ENCODE measurements around the gene SMARCE1.
A peak's percentile ranks its signal among the peaks of the same experiment; 100 is the strongest.

Gene SMARCE1

DNA sequence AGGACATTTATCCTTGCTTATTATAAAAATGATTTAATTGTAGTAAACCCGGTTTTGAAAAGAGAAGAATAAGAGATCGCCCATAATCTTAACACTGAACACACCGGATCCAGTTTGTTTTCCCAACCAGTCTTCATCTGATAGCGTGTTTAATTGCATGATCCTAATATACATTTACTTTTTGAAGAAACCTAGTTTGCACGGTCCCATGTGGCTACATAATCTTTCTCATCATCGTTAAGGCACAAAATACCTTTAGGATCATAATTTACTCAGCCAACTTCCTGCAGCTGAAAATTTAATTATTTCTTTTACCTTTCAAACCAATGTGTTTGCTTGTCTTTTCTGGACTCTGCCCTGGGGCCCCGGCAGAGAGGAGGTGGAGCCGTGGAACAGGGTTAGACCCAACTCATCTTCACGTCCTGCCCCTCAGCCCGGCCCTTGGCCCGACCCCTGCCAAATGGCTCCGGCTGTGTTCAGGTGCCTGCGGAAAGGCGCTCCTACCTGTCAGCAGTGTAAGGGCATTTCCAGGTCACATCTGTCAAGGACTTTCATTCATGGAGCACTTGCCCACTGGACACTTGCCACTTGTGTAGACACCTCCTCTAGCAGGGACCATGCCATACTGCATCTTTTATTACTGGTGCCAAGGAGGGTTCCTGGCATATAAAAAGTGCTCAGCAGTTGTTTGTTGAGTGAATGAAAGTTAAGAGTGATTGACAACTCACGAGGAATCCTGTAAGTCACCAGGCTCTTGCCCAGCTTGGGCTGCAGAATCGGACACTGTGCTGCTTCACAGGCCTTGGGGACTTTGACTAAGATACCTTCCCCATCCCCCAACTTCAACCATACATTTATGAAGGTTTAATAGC is 28.6 kb downstream of the SMARCE1 start:
- ChIA-PET CTCF (interaction anchor here (0.7 to 1.3 kb wide), 3 partner anchors 28 to 1044 kb away, joined by 3 to 7 read pairs (median 6); no protein-coding TSS in a partner anchor), POLR2A (no interaction called here)
- DNase-seq (ENCODE audit: extremely low spot score) = no peak
- no peak for TF ChIP-seq ZNF384 (IDR thresholded peaks at IDR 0.05)
- TF ChIP-seq L3MBTL2 (conservative IDR thresholded peaks at IDR 0.05) = no peak
- no peak for TF ChIP-seq SUZ12 (IDR thresholded peaks at IDR 0.05)
- no peak for TF ChIP-seq LEF1 (IDR thresholded peaks at IDR 0.05; ENCODE audit: borderline replicate concordance)
- TF ChIP-seq FOXK2 (IDR thresholded peaks at IDR 0.05) = no peak
- no peak for TF ChIP-seq FOXM1 (IDR thresholded peaks at IDR 0.05; ENCODE audit: borderline replicate concordance)
- TF ChIP-seq ELF4 (IDR thresholded peaks at IDR 0.05) = no peak
- TF ChIP-seq HDGF (IDR thresholded peaks at IDR 0.05; ENCODE audit: borderline replicate concordance) = no peak
- no peak for TF ChIP-seq CTBP1 (IDR thresholded peaks at IDR 0.05; ENCODE audit: borderline replicate concordance)
- no peak for TF ChIP-seq PKNOX1 (IDR thresholded peaks at IDR 0.05)
- TF ChIP-seq FOXA1 (IDR thresholded peaks at IDR 0.05) = no peak
- no peak for TF ChIP-seq SP1 (IDR thresholded peaks at IDR 0.05)
- no peak for TF ChIP-seq TARDBP (IDR thresholded peaks at IDR 0.05)
- no peak for TF ChIP-seq ARNT (IDR thresholded peaks at IDR 0.05)
- no peak for TF ChIP-seq BHLHE40 (IDR thresholded peaks at IDR 0.05; ENCODE audit: borderline replicate concordance)
- TF ChIP-seq NFRKB (IDR thresholded peaks at IDR 0.05) = no peak

- POLR2A ChIA-PET = no interaction called here
- TF ChIP-seq PKNOX1 (IDR thresholded peaks at IDR 0.05) (no peak), LEF1 (IDR thresholded peaks at IDR 0.05; ENCODE audit: borderline replicate concordance) (no peak)
- no peak for DNase-seq (ENCODE audit: extremely low spot score)
- CTCF ChIA-PET = interaction anchor here (1.0 kb wide), 1 partner anchor 36 kb away, joined by 3 read pairs; no protein-coding TSS in a partner anchor
Observed at GRCh38 chr17:40617678-40618240, 29.9 kb downstream of the SMARCE1 start.

DNA sequence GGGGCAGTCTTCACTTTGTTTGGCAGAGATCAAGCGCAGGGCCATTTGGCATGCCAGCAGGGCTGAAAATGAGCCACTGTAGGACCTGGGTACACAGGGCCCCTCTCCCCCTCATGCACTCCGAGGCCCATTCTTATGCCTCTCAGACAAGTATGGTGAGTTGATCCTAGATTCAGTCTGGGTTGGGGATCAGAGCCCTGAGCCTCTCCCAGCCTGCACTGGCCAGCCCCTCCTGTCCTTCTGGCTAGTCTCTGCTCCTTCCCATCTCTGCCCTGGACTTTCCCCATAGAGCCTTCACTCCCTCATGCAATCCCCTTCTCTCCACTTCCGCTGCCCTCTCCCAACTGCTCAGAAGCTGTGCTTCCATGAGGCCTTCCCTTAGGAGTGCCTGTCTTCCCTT is 31.0 kb downstream of the SMARCE1 start:
- ChIA-PET CTCF (interaction anchor here (1.1 kb wide), 2 partner anchors 58 to 156 kb away, joined by 3 read pairs; partner anchors contain the start of gene KRT26), POLR2A (no interaction called here)
- TF ChIP-seq FOXA1 (IDR thresholded peaks at IDR 0.05) (no peak), TARDBP (IDR thresholded peaks at IDR 0.05) (no peak), FOXK2 (IDR thresholded peaks at IDR 0.05) (no peak), PKNOX1 (IDR thresholded peaks at IDR 0.05) (no peak)
- no peak for DNase-seq (ENCODE audit: extremely low spot score)

- DNase-seq (ENCODE audit: extremely low spot score) = no peak
- POLR2A ChIA-PET = interaction anchor here (0.8 to 1.4 kb wide), 3 partner anchors 10 to 115 kb away, joined by 3 to 4 read pairs (median 3); partner anchors contain the start of gene SMARCE1
- CTCF ChIA-PET = interaction anchor here (0.6 to 1.5 kb wide), 12 partner anchors 8 to 1041 kb away, joined by 3 to 15 read pairs (median 4); partner anchors contain the start of genes KRT10 and KRT26
- TF ChIP-seq SP1 (IDR thresholded peaks at IDR 0.05) = no peak
Observed at GRCh38 chr17:40615841-40616476, 31.7 kb downstream of the SMARCE1 start.

DNA sequence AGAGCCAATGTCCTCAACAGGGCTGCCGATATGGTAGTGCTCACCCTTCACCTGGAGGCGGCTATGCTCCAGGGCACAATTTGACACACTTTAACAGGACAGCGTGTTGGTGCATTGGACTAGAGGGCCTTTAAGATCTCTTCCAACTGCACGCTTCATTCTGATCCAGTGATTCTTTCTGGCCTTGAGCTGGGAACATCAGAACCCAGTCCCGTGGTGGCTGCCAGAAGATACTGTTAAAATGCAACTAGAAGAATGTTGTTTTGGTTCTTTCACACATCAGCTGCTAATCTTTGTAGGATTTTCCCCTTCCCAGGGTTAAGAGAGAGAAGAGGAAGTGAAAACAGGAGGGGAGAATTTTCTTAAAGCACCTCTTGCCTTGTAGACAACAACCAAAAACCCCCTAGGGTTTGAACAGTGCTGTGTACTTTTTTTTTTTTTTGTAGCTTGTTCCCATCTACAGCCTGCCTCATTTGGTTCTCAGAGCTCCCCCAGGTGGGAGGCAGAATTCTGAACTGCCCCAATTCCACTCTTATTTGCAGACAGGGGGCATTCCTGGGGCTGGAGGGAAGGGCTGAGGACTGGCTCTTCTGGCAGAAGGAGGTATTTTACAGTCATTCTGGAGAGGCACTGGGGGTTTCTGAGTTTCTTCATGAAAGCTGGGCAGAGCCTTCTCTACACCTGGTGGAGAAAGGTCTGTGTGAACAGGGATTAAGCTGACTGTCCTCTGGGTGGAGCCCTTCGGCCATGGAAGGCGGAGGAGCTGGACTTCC is 32.4 kb downstream of the SMARCE1 start:
- DNase-seq (ENCODE audit: extremely low spot score) = peak; percentile 58
- ChIA-PET POLR2A (interaction anchor here (0.8 to 1.4 kb wide), 3 partner anchors 10 to 116 kb away, joined by 3 to 4 read pairs (median 3); partner anchors contain the start of gene SMARCE1), CTCF (interaction anchor here (0.6 to 1.5 kb wide), 11 partner anchors 9 to 1042 kb away, joined by 3 to 15 read pairs (median 4); partner anchors contain the start of gene KRT10)
- no peak for TF ChIP-seq FOXM1 (IDR thresholded peaks at IDR 0.05; ENCODE audit: borderline replicate concordance)
- TF ChIP-seq SP1 (IDR thresholded peaks at IDR 0.05) = no peak
- TF ChIP-seq ARNT (IDR thresholded peaks at IDR 0.05) = no peak
- TF ChIP-seq NFRKB (IDR thresholded peaks at IDR 0.05) = no peak
- TF ChIP-seq BHLHE40 (IDR thresholded peaks at IDR 0.05; ENCODE audit: borderline replicate concordance) = no peak
- TF ChIP-seq TARDBP (IDR thresholded peaks at IDR 0.05) = no peak

All from HEK293T (cell line).